Right atrium auricular region (tissue), 2 donors: Measurements from ENCODE around the gene C11orf42. TPM values are rescaled to one million over a fixed set of nuclear protein-coding genes. Genes with fewer than 3 reads are reported as not detected.

Experiments
- DNase-seq: peaks from one replicate; pipeline ENCODE4 v3.0.0-alpha.2; 2019; ENCODE audit warnings: low spot score
- H3K27ac ChIP-seq, 2 donors: fragments of 200-600 bp; sonication (generic); 1 replicate in 1 of 2; 2 replicates in 1 of 2; pipeline ENCODE4 v1.5.1; 2016 to 2019
- H3K27me3 ChIP-seq, 2 donors: fragments of 200-600 bp; sonication (generic); one replicate each; pipeline versions ENCODE4 v1.5.1 to v1.6.0; 2017 to 2019
- H3K36me3 ChIP-seq: fragments of 200-600 bp; sonication (generic); one replicate; pipeline ENCODE4 v1.5.1; 2016
- H3K4me1 ChIP-seq, 2 donors: fragments of 200-600 bp; sonication (generic); one replicate each; pipeline versions ENCODE4 v1.5.1 to v1.6.0; 2017 to 2019
- H3K4me3 ChIP-seq, 2 donors: fragments of 200-600 bp; sonication (generic); 1 replicate in 1 of 2; 2 replicates in 1 of 2; pipeline ENCODE4 v1.5.1; 2017 to 2019; ENCODE audit warnings: mild to moderate bottlenecking in 1 of 2, moderate library complexity in 1 of 2
- H3K9me3 ChIP-seq, 2 donors: fragments of 200-600 bp; sonication (generic); one replicate each; pipeline ENCODE4 v1.5.1; 2019
- total RNA-seq, 2 donors: library from RNA; depleted of rRNA; stranded (reverse); fragments of >200 nt; gene quantifications; one replicate each; pipeline ENCODE4 v1.1.0, GENCODE V29; 2016
- TF ChIP-seq, protein P1 (sequence below), 2 donors: fragments of 200-600 bp; sonication (generic); IDR thresholded peaks; one replicate each; pipeline ENCODE4 v1.5.1; 2019; ENCODE audit warnings: antibody characterized with exemption in 2 of 2

The C11orf42 gene, protein sequence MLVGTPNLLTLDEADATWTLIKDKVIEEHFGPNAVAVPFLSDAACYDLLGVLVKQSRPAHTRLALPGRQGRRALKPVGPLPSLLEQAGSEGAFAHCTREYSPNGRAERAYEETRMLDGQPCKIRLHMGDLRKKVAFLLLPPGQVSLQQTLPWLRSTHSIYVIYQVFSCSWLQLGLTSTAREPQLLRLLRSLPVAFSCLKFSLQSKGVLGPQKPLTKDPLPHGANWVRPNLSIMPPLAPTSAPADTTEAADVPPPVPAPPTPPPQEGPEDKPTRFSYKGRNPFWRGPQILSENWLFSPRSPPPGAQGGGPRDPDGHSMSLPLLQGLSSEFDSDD
- total RNA-seq = not detected

DNA sequence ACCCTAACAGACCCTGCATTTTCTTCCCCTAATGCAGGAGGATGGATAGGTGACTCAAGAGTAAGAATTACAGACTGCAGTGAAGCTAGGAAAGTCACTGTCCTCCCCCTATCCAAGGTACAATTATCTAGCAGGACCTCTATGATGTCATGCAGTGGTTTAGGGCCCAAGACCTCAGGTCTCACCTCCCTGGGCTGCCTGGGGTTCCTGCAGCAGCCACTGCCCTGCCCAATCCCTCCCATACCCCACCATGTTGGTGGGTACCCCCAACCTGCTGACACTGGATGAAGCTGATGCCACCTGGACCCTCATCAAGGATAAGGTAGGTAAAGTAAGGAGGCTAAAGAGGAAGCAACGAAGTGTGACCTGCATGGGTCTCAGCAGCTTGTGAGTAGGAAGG lies at the start of gene C11orf42:
Gene C11orf42, plus strand, starts transcription at position 192 of the 400 bp plus-strand sequence. Its CDS starts 59 bp downstream, at position 251.
- no peak within 1 kb of the TSS for H3K27ac ChIP-seq
- no peaks in the 10 kb centered on the region for H3K27me3 ChIP-seq
- H3K9me3 ChIP-seq = no peaks in the 10 kb centered on the region
- peaks cover 23% of the 10 kb centered on the region for H3K36me3 ChIP-seq
- no peaks in the 10 kb centered on the region for H3K4me1 ChIP-seq
- no peak for DNase-seq
- TF ChIP-seq, protein P1, sequence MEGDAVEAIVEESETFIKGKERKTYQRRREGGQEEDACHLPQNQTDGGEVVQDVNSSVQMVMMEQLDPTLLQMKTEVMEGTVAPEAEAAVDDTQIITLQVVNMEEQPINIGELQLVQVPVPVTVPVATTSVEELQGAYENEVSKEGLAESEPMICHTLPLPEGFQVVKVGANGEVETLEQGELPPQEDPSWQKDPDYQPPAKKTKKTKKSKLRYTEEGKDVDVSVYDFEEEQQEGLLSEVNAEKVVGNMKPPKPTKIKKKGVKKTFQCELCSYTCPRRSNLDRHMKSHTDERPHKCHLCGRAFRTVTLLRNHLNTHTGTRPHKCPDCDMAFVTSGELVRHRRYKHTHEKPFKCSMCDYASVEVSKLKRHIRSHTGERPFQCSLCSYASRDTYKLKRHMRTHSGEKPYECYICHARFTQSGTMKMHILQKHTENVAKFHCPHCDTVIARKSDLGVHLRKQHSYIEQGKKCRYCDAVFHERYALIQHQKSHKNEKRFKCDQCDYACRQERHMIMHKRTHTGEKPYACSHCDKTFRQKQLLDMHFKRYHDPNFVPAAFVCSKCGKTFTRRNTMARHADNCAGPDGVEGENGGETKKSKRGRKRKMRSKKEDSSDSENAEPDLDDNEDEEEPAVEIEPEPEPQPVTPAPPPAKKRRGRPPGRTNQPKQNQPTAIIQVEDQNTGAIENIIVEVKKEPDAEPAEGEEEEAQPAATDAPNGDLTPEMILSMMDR (IDR thresholded peaks at IDR 0.05) = no peak
- no peak within 1 kb of the TSS for H3K4me3 ChIP-seq

DNA sequence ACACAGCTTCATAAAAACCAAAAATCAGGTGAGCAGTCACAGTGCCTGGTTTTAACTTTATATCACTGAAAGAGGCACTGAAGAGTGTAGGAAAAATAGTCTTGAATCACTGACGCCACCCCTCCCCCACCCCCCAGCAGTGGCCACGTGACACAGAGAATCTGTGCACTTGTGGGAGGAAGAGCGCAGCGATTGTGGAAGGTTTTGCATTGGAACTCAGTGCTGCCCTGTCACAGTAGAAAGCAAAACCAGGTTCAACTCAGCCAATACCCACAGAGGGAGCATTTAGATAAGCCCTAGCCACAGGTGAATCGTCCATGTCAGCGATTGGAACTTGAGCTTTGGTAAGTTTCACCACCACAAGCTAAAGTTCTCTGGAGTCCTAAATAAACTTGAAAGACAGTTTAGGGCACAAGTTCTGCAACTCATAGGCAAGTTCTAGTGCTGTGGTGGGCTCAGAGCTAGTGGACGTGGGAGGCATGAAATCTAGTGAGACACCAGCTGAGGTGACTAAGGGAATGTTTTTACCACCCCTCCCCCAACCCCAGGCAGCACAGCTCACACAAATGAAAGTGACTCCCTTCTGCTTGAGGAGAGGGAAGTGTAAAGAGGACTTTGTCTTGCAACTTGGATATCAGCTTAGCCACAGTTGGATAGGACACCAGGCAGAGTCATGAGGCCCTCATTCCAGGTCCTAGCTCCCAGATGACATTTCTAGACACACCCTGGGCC lies 48.6 kb upstream of the C11orf42 start:
- no peaks in the 10 kb centered on the region for H3K9me3 ChIP-seq
- no peaks in the 10 kb centered on the region for H3K36me3 ChIP-seq
- no peak overlapping the region for H3K27ac ChIP-seq
- TF ChIP-seq, protein P1 (IDR thresholded peaks at IDR 0.05) = no peak
- H3K4me1 ChIP-seq = no peaks in the 10 kb centered on the region
- no peak for DNase-seq
- no peak overlapping the region for H3K4me3 ChIP-seq
- H3K27me3 ChIP-seq = no peaks in the 10 kb centered on the region

DNA sequence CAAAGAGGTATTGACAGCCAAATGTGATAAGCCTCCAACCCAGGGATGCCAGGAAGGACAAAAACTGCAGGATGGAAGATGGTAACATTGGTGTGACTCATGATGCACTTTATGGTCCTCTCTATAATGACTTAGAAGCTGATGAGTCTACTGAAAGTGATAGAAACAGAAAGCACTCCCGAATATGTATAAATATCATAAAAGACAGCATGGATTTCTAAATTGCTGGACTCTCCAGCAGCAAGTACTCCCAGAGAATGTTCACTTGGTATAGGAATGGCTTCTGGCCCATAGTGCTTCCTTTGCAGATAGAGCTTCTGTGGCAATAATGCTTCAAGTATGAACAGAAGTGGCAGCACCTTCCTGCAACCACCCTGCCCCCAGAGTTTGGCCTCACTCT lies 35.1 kb upstream of the C11orf42 start, which contains the start of gene OR52B2:
Gene OR52B2, minus strand, starts transcription at position 101 of the 400 bp plus-strand sequence. Its CDS starts 0 bp downstream, at position 101.
- DNase-seq = no peak
- TF ChIP-seq, protein P1 (IDR thresholded peaks at IDR 0.05) = no peak
- Histone ChIP-seq H3K36me3 (no peaks in the 10 kb centered on the region), H3K9me3 (peaks cover 0 to 4% of the 10 kb centered on the region in 2 donors), H3K27me3 (no peaks in the 10 kb centered on the region), H3K27ac (no peak within 1 kb of the TSS), H3K4me1 (no peaks in the 10 kb centered on the region), H3K4me3 (no peak within 1 kb of the TSS)

DNA sequence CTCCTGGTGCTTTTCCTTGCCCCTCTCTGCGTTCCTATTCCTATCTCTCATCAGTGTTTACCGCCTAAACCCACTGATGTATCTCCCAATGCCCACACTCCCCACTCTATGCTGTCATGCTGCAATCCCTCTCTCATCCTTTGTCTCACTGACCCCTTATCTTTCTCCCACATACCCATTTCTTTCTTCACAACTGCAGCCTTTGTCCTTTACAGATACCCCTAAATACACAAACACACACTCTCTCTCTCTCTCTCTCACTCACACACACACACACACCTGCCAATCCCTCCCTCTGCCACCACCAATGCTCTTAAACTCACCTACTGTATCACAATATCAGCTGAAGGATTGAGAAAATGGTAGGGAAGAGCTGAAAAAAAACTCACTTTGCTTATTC lies 29.9 kb upstream of the C11orf42 start:
- TF ChIP-seq, protein P1 (IDR thresholded peaks at IDR 0.05) = no peak

DNA sequence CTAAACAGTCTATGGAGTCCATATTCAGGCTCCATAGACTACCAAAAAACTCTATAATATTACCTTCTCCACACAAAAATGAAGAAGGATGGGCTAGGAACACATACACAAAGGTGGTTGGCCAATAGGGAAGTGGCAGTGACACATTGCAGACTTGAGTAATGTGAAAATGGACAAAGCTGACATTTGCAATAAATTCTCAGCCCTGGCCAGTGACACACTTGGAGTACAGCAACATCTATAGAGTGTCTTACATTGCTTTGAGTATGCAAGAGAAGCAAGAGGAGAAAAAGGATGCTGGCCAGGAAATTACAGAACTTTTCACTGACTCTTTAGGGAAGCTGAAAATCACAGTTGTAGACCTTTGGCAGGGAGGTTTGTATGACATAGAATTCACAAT lies 13.6 kb upstream of the C11orf42 start:
- no peaks in the 10 kb centered on the region for H3K9me3 ChIP-seq
- no peak for DNase-seq
- TF ChIP-seq, protein P1 (IDR thresholded peaks at IDR 0.05) = no peak
- no peaks in the 10 kb centered on the region for H3K36me3 ChIP-seq
- no peaks in the 10 kb centered on the region for H3K4me1 ChIP-seq
- no peak overlapping the region for H3K4me3 ChIP-seq
- no peak overlapping the region for H3K27ac ChIP-seq
- no peaks in the 10 kb centered on the region for H3K27me3 ChIP-seq

More for the DNA sequence above, 29.9 kb upstream of the C11orf42 start:
- no peaks in the 10 kb centered on the region for H3K9me3 ChIP-seq
- no peak overlapping the region for H3K27ac ChIP-seq
- no peaks in the 10 kb centered on the region for H3K27me3 ChIP-seq
- DNase-seq = no peak
- no peak overlapping the region for H3K4me3 ChIP-seq
- no peaks in the 10 kb centered on the region for H3K4me1 ChIP-seq
- H3K36me3 ChIP-seq = no peaks in the 10 kb centered on the region
